OCI-LY1 (cell line): Measurements from ENCODE around the gene RFPL4A.

ENCODE experiments used
- CTCF ChIP-seq: fragments of 200-600 bp; sonication (generic), shearing (Covaris generic); IDR thresholded peaks from 2 replicates; pipeline ENCODE4 v1.5.1; 2017; ENCODE audit warnings: mild to moderate bottlenecking, antibody characterized with exemption, low read length, moderate library complexity, mixed read lengths
- EZH2 ChIP-seq: fragments of 200-600 bp; sonication (generic), shearing (Covaris generic); IDR thresholded peaks from 2 replicates; pipeline ENCODE4 v1.8.0; 2017; ENCODE audit warnings: borderline replicate concordance, mixed run types, mild to moderate bottlenecking, antibody characterized with exemption, low read length, moderate library complexity, mixed read lengths

DNA sequence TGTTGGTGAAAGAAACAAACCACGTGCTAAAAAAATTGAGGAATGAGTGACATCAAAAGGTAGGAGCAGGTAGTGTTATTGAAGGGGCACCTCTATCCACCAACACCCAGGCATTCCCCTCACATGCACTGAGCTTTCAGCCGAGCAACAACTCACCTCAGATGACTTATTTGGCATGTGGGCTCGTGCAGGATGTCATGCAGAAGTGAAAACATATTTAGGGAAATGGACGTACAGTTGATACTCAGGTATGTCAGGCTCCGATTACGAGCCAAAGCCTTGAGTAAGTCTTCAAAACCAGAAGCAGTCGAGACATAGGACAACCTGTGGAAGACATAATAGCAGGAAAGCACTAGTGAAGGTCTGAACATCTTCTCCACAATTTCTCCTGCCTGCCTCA, 42.5 kb downstream of the RFPL4A start:
- TF ChIP-seq EZH2 (no peak), CTCF (no peak)
